Measurements from ENCODE around the gene IMPA2.
"Not testable (repeated sequence)": the region's sequence is repeated elsewhere in the genome, so short reads cannot be mapped to it uniquely, and the experiment has no call there.

Gene IMPA2

GRCh38 chr18:11981192-11981542, at the start of gene IMPA2:
IMPA2 (plus strand) TSS chr18:11981507; CDS start chr18:11981670, 163 bp downstream.
- no peak for DNase-seq (ENCODE audit: low spot score)

- DNase-seq (ENCODE audit: low spot score), result no peak
Measured at GRCh38 chr18:11932393-11932792, 48.9 kb upstream of the IMPA2 start.

GRCh38 chr18:11937874-11938478, 43.3 kb upstream of the IMPA2 start:
- peak; percentile 65 for DNase-seq (ENCODE audit: low spot score)

GRCh38 chr18:11940956-11941355, 40.4 kb upstream of the IMPA2 start:
- no peak for DNase-seq (ENCODE audit: low spot score)

- DNase-seq (ENCODE audit: low spot score), result no peak
Measured at GRCh38 chr18:11943551-11943950, 37.8 kb upstream of the IMPA2 start.

GRCh38 chr18:11944252-11944651, 37.1 kb upstream of the IMPA2 start:
- DNase-seq (ENCODE audit: low spot score), result no peak

- DNase-seq (ENCODE audit: low spot score), result no peak
Measured at GRCh38 chr18:11944786-11945185, 36.5 kb upstream of the IMPA2 start.

GRCh38 chr18:11945834-11946659, 35.3 kb upstream of the IMPA2 start:
- not testable (repeated sequence) for DNase-seq (ENCODE audit: low spot score)

GRCh38 chr18:11946756-11947155, 34.6 kb upstream of the IMPA2 start:
- peak; percentile 32 for DNase-seq (ENCODE audit: low spot score)

GRCh38 chr18:11947214-11948191, 33.8 kb upstream of the IMPA2 start:
- DNase-seq (ENCODE audit: low spot score), result peak; percentile 99

- no peak for DNase-seq (ENCODE audit: low spot score)
Measured at GRCh38 chr18:11948852-11949523, 32.3 kb upstream of the IMPA2 start.

GRCh38 chr18:11950824-11951223, 30.5 kb upstream of the IMPA2 start:
- DNase-seq (ENCODE audit: low spot score), result no peak

- no peak for DNase-seq (ENCODE audit: low spot score)
Measured at GRCh38 chr18:11951390-11951851, 29.9 kb upstream of the IMPA2 start.

- DNase-seq (ENCODE audit: low spot score), result peak; percentile 68
Measured at GRCh38 chr18:11953113-11953512, 28.2 kb upstream of the IMPA2 start.

GRCh38 chr18:11955239-11956029, 25.9 kb upstream of the IMPA2 start:
- DNase-seq (ENCODE audit: low spot score), result no peak

GRCh38 chr18:11956371-11957308, 24.7 kb upstream of the IMPA2 start:
- DNase-seq (ENCODE audit: low spot score), result no peak

- no peak for DNase-seq (ENCODE audit: low spot score)
Measured at GRCh38 chr18:11957636-11958035, 23.7 kb upstream of the IMPA2 start.

GRCh38 chr18:11959651-11960050, 21.7 kb upstream of the IMPA2 start:
- DNase-seq (ENCODE audit: low spot score), result not testable (repeated sequence)

- DNase-seq (ENCODE audit: low spot score), result no peak
Measured at GRCh38 chr18:11960743-11961380, 20.4 kb upstream of the IMPA2 start.

Data from RKO (cell line).